Hematopoietic multipotent progenitor cell treated with erythropoietin and hydrocortisone succinate and interleukin-3 and kit ligand, for 17 days (in vitro differentiated cells): ENCODE measurements around the gene DYNLRB1.
A peak's percentile ranks its signal among the peaks of the same experiment; 100 is the strongest.

Source experiments
- DNase-seq: peaks from one replicate; pipeline ENCODE4 v3.0.0-alpha.2; 2015; ENCODE audit warnings: low spot score

Gene DYNLRB1

DNA sequence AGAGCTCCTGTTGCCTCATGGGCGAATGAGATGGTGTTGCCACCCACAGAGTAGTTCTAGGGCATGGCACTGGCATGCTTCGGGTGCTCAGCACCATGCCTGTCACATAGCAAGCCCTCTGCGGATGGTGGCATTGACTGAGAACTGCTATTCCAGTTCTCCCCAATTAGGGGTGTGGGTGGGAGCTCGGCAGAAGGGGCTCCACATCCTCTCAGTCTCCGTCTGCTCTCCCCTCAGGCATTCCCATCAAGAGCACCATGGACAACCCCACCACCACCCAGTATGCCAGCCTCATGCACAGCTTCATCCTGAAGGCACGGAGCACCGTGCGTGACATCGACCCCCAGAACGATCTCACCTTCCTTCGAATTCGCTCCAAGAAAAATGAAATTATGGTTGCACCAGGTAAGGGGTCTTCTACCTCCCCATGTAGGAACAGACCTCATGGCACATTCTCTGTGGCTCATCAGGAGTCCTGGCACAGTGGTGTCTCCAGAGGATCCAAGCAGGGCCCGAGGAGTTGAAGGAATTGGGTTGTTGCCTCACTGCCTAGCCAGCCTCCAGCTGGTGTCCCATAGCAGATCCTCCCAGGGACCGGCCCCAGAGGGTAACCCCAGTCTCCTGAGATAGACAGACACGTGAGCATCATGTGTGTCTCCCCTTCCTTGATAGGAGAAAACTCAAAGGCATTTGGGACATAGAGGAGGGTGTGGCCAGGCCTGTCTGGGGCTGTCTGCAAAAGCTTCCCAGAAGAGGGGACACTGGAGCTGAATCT is 18.4 kb downstream of the DYNLRB1 start:
- no peak for DNase-seq

DNA sequence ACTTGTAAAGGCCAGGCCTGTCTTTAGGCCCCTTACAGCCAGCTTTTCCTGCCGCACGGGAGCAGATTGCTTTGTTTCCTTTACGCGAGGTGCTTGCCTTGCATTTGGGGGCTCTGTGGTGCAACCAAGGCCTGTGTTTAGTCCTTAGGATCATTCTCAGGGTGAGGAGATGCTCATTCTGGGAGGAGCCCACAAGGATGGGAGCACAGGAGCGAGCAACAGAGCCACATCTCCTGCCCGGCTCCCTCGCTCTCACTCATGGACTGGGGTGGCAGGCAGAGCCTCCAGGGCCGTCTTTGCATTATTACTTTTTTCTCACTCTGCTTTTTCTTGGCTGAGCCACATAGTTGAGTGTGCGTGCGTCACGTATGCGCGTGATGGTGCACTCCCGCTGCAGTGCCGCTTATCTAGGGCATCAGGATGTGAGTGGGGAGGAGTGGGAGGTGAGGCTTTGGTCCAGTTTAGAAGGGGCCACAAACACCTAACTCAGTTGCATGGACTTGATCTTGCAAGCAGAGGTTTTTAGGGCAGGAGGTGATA is 19.1 kb downstream of the DYNLRB1 start:
- no peak for DNase-seq

DNA sequence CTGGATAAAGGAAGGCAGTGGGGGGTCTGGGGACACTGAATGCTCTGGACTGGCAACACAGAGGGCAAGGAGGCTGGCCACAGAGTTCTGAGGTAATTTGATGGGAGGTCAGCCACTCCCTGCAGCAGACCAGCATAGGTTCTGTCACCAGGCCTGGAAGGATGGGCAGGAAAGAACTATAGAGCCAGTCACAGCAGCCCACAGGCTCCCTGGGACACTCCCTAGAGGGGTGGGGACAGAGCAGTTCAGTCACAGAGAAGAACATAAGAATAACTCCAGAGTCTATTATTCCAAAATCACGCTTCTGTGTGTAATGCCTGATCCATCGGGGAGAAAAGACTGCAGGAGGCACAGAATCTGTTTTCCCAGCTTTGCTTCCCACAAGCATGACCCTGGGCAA is 19.6 kb downstream of the DYNLRB1 start:
- no peak for DNase-seq

DNA sequence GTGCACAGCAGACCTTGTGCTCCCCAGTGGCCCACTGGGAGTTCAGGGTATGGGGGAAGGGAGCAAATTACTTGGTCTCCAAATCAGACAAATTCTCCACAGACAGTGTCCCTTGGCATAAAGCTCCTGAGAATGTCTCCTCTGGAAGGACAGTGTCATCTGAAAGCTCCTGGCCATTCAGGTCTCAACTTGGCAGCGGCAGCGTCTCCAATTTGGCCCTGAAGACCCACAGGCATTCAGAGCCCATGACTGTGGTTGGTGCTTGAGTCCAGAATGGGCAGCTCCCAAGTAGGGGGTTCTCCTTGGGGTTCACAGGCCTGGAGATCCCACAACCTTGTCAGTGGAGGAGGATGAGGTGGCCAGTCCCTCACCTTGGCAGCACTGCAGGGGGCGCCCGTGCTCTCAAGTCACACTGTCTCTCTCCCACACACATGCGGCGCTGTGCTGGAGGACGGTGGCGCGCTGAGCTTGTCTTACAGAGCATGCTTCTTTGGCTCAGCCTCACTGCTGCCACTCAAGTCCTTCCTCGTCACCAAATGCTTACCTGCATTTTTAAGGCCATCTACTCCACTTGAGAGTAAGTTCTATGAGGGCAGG is 20.7 kb downstream of the DYNLRB1 start:
- peak; percentile 56 for DNase-seq

DNA sequence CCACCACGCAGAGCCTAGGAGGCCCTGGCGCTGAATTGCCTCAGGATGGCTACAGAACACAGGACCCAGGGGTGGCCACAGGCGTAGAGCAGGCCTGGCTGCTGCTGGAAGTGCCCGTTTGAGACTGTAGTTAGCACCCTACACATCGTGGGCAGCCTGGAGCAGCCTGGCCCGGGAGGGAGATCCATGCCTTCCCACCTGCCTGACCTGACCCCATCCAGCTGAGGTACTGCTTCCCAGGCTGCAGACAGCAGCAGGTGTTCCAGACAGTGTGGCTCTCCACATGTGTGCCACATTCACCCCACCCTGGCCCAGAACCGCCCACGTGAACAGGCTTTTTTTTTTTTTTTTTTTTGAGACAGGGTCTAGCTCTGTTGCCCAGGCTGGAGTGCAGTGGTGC is 21.4 kb downstream of the DYNLRB1 start:
- no peak for DNase-seq

DNA sequence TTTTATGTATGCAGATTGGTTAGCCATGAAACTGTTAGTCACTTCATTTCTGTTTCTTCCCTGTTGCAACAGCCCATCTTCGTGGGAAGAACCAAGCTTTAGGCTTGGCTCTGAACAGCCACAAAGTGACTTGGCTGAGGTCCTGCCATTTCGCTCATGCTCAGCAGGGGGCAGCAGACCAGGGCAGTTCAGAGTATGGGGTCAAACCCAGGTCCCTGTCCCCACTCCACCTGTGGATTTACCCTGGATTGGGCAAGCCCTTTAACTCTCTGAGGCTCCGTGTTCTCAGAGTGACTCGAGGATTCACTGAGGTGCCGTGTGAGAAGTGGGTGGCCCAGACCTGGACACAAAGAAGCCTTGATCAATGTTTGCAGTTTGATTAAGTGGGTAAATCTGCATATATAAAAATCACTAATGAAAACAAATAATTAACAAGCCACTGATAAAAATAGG is 22.5 kb downstream of the DYNLRB1 start:
- DNase-seq: peak; percentile 74

DNA sequence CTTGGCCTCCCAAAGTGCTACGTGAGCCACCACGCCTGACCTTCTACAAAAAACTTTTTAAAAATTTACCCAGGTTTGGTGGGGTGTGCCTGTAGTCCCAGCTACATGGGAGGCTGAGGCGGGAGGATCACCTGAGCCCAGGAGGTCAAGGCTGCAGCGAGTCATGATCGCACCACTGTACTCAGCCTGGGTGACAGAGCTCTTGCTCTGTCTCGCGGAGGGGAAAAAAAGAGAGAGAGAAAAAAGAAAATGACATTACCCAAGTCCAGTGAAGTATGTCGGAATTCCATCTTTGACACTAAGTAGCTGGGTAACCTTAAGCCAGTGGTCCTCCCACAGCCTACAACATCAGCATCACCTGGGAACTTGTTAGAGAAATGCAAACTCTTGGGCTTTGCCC is 23.5 kb downstream of the DYNLRB1 start:
- no peak for DNase-seq

DNA sequence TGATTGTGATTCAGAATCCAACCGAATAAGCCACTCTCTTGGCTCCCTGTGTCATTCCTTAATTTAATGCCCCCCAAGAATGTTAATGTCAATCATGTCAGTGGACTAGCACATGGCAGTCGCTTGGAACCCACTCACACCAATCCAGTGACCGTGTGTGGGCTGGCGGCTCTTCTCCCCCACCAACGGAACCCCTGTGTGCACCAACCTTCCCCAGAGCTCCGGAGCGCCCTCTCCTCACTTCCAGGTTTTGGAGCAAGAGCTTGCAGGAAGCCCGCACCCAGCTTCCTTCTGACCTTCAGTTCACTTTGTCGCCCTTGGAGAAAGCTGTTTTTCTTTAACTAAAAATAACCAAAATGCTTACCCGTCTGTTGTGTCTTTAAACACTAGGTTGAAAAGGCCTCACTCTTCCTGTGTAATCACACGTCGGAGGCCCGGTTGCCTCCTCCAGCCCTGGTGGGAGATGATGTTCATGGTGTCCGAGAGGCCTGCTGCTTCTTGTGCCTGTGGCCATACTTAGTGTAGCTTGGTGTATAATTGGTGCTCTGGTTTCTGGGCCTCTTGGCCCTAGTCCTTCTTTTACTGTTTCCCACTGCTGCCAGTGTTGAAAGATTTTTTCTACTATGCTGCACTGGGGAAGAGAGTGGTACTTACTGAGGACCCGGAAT is 24.5 kb downstream of the DYNLRB1 start:
- no peak for DNase-seq

DNA sequence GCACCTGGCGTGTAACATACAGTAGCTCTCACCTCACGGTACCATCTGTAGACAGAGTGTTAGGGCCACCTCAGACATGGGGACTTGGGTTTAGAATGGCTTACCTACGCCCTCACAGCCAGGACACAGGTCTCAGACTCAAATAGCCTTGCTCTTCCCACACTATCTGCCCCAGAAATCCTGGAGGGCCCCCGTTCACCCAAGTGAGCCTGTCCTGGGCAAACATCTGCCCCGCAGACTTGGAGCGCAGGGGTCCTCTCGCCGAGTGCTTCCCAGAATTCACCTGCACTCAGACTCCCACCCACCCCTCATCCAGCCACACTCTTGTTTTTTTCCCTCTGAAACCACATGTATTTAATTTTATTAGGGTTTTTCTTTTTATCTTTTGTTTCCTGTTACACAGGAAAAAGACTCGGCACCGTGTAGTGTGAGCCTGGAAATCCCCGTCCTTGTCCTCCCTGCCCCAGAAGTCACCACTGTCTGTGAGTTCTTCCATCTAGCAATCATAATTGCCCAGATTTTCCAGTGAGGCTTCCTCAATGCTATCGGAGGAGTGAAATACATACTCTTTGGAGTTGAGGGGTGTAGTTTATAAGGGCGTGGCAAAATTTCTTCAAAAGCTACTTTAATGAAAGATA is 25.2 kb downstream of the DYNLRB1 start:
- DNase-seq: no peak

DNA sequence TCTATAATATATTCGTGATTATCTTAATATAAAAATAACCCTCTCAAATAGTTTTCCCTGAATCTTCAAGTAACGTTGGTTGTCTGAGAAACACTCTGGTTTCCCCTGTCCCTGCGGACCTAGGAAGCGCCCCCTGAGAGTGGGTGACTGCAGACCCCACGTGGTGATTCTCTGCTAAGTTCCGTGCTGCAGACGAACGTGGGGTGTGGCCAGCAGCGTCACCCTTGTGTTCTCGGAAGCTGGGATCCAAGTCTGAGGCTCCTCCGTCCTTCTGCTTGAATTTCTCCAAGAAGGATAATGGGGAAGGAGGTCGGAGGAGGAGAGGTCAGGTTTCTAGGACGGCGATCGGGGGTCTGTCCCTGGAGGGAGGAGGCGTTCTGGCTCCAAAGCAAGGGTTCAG is 25.7 kb downstream of the DYNLRB1 start:
- DNase-seq: no peak

DNA sequence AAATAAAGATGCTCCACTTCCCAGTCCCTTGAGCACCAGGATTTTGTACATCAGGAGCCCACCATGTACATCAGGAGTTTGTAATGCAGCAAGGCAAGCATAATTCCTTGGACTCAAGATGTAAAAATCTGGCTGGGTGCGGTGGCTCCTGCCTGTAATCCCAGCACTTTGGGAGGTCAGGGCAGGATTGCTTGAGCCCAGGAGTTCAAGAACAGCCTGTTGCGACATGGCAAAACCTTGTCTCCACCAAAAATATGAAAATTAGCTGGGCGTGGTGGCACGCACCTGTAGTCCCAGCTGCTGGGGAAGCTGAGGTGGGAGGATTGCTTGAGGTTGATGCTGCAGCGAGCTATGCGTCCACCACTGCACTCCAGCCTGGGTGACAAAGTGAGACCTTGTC is 26.2 kb downstream of the DYNLRB1 start:
- DNase-seq: no peak

DNA sequence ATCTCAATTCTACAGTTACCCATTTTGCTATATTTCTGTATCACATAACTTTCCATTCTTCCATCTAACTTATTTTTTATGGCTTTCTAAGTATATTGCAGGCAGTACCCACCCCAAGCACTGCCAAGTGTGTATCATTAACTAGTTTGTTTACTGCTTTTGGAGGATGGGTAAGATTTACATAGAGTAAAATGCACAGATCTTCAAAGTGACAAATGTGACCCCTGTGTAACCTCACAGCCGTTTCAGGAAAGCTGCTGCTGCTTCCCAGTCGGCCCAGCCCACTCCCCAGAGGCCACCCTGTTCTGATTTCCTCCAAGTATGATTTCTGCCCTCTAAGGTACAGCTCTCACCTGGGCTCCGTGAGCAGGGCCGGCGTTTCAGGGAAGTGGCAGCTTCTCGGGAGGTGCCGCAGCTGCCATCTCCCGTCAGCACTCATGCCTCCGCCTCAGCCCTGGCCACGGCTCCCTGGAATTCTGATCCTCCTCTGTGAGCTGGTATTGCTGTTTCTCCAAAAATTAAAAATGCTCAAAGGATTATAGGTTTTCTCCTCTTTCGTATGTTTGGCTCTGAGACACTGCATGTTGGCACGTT is 27.3 kb downstream of the DYNLRB1 start:
- DNase-seq: no peak

DNA sequence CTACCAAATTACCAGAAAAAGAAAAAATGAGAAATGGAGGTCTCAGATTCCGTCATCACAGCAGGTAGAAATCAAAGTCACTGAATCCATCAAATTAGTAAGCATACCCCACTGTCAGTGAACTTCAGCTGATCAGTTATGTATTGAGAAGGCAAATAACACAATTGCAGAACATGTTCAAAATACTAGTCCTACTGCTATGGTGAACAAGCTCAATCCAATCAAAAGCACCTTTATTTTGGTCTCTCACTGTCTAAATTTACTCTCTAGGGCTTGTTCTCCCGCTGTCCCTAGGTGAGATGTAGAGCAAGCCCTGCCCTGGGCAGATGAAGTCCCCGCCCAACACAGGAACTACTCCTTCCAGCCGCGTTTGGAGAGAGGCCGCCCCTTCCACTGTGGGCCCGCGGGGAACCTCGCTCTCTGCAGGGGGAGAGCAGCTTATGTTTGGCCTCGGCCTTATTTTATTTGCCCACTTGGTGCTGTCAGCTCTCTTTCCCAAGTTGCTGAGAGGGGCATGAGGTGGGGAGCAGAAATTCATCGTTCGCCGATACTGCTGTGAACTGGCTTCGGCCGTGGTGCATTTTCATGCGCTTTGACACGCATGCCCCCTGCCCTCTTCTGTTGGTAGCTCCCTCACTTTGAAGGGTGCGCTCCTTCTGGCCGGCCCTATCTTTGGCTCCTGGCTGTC is 28.0 kb downstream of the DYNLRB1 start:
- no peak for DNase-seq

DNA sequence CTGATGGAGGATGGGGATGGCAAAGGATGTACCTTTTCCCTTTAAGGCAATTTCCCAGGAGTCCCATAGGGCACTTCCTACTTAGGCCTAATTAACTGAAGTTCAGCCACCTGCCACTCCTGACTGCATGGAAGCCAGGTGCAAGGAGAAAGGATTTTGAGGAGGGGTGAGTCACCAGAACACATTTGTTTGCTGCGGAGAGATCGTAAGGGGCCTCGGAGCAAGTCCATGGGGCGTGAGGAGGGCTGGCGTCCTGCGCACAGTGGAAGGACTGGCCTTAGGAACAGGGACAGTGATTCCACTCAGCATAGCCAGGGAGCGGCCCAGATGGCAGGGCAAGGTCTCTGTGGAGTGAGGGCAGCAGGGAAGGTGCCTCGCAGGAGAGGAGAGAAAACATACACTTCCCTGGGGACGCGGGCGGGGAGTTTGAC is 30.5 kb downstream of the DYNLRB1 start:
- no peak for DNase-seq

DNA sequence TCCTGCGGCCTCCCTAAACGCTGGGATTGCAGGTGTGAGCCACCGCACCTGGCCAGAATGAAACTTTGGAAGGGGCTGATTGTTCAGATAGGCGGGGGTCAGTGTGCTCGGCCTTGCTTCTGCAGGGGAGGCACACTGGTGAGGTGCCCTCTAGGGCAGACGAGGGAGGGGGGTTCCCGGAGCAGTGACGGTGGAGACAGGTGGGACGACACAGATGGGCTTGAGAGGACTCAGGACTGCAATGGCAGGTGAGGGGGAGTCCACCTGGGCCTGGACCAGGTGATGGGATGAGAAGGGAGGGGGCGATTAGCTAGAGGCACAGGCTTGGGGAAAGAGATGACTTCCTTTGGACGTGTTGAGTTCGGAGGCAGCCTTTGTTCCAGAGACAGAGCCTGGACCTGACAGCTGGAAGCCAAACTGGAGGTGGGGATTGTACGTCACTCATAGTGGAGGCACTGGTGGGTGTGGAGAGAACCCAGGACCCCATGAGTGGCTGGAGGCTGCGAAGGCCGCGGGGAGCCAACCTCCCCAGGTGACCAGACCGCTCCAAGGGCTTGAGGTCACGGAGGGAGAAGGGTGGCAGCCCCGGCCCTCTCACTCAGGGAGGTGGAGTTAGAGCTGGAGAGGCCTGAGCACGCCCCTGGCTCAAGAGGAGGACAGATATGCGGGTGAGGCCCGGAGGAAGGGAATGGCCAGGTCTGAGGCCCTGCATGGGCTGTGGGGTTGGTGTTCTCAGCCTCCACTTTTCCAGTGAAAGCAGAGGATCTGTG is 31.8 kb downstream of the DYNLRB1 start:
- no peak for DNase-seq

DNA sequence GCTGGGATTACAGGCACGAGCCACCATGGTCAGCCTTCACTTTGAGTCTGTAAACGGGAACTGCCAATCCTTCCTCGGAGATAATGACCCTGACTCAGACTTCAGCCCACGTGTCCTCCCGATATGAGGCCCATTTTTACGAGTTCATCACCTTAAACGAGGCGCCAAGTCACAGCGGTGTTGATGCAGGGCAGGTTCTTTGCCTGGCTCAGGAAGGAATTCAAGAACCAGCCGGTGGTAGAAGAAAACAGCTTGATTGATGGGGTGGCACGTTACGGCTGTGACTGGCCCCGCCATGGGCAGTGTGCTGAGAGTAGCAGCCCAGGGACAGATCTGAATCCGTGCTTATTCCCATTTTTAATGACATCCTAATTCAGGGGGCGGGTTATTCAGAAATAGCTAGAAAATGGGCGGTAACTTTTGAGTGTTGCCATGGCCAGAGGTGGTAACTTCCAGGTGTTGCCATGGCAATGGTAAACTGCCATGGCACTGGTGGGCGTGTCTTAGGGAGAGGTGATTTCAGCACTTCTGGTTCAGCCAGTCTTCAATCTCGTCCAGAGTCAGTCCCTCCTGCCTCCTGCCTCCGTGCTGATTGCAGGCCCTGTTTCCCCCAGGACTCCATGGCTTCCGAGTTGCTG is 33.2 kb downstream of the DYNLRB1 start:
- peak; percentile 60 for DNase-seq

DNA sequence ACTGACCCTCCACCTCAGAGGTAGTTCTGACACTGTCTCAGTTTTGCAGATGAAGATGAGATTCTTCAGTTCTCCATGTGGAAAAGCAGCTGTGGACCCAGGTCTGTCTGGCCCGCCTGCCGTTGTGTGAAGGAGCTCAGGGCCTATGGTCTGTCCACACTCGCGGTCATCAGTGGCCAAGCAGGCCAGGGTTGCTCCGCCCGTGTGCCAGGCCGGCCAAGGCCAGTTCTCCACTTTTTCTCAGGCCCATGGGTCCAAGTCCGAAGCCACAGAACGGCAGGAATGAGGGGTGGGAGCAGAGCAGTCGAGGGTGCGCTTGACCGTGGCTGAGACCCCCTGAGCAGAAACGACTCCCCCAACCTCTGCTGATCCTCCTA is 33.7 kb downstream of the DYNLRB1 start:
- no peak for DNase-seq

DNA sequence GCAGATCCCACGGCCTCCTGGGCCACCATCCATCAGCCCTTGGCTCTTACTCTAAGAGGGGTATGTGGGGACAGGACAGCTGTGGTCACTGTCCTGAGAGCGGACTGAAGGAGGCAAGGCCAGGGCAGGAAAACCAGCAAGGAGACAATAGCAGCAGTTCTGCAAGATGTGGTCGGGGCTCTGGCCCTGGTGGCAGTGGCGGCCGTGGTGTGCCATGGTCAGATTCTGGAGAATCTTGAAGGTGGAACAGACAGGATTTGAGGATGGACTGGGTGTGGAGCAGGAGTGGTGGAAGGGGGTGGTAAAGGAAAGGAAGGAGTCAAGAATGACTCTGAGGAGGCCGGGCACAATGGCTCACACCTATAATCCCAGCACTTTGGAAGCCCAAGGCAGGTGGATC is 36.3 kb downstream of the DYNLRB1 start:
- no peak for DNase-seq

DNA sequence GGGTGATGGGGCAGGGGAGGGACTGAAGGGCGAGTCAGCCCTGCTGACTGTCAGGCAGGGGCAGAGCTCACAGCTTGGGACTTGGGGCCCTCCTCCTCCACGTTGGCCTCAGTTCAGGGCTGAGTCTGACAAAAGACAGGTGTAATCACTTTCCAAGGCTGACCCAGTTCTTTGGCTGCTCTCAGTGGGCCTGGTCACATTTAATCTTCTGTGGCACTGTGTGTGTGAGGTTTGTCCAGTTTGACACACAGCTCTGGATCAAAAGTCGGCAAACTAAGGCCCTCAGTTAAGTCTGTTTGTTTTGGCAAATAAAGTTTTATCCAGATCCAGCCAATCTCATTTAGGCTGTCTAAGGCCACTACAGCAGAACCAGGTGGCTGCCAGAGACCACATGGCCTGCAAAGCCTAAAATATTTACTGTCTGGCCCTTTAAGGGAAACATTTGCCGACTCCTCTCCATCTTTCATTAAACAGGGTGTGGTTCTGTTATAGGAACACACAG is 37.2 kb downstream of the DYNLRB1 start:
- no peak for DNase-seq

DNA sequence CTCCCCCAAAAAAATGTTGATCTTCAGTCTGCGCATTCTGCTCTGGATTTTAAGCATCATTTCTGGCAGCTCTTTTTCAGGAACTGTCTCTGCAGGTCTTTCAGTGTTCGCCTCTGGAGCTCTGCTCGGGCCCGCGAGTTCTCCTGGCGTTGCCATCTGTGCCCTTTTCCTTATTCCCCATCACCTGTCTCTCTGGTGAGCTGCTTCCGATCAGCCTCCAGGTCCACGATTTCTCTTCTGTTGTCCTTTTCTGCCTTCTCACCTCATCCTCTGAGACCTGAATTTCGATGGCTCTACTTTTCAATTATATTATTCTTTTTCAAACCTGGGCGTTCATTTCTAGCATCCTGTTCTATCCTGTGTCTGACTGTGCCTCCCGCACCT is 41.7 kb downstream of the DYNLRB1 start:
- no peak for DNase-seq
